HCT116 (cell line): ENCODE data around the gene STK32C.

Experiments
- ATF3 ChIP-seq: IDR thresholded peaks from 2 replicates; pipeline ENCODE4 v1.6.1; 2012
- CEBPB ChIP-seq: IDR thresholded peaks from 2 replicates; pipeline ENCODE4 v1.6.1; 2012; ENCODE audit warnings: low read depth
- CTCF ChIP-seq, 3 experiments: fragments of 200-600 bp in 1 of 3; sonication (generic) in 1 of 3; IDR thresholded peaks in 2 of 3; conservative IDR thresholded peaks in 1 of 3; 2 replicates each; pipeline ENCODE4 v1.5.1; 2012 to 2017; ENCODE audit warnings: low read depth in 2 of 3, low read length in 2 of 3, antibody characterized with exemption in 1 of 3, borderline replicate concordance in 1 of 3, control low read depth in 1 of 3, mild to moderate bottlenecking in 1 of 3, mixed read lengths in 1 of 3, mixed run types in 1 of 3, moderate library complexity in 1 of 3; ENCODE audit not compliant: insufficient read depth in 1 of 3
- EGR1 ChIP-seq: IDR thresholded peaks from 2 replicates; pipeline ENCODE4 v1.6.1; 2012; ENCODE audit warnings: low read depth
- EZH2 ChIP-seq: fragments of 200-600 bp; sonication (generic); IDR thresholded peaks from 2 replicates; pipeline ENCODE4 v1.6.1; 2017; ENCODE audit warnings: antibody characterized with exemption, mixed run types
- EZH2phosphoT487 ChIP-seq: fragments of 200-600 bp; IDR thresholded peaks from 2 replicates; pipeline ENCODE4 v1.6.1; 2018; ENCODE audit warnings: antibody characterized with exemption, borderline replicate concordance
- MAX ChIP-seq: IDR thresholded peaks from 2 replicates; pipeline ENCODE4 v1.6.1; 2012
- POLR2A ChIP-seq: IDR thresholded peaks from 2 replicates; pipeline ENCODE4 v1.7.0; 2011; ENCODE audit warnings: borderline replicate concordance; ENCODE audit not compliant: insufficient read depth, insufficient read length; ENCODE audit errors: extremely low read depth
- POLR2AphosphoS5 ChIP-seq: IDR thresholded peaks from 2 replicates; pipeline ENCODE4 v1.6.1; 2011; ENCODE audit warnings: mild to moderate bottlenecking, low read depth, low read length, moderate library complexity
- REST ChIP-seq: IDR thresholded peaks from 2 replicates; pipeline ENCODE4 v1.6.1; 2012; ENCODE audit warnings: low read depth
- SIN3A ChIP-seq: IDR thresholded peaks from 2 replicates; pipeline ENCODE4 v1.6.1; 2012; ENCODE audit warnings: low read depth
- TCF7L2 ChIP-seq: IDR thresholded peaks from 2 replicates; pipeline ENCODE4 v1.7.0; 2011; ENCODE audit warnings: borderline replicate concordance, inconsistent platforms; ENCODE audit not compliant: insufficient read depth, insufficient read length; ENCODE audit errors: extremely low read depth
- ZFX ChIP-seq: fragments of 450-650 bp; IDR thresholded peaks from 2 replicates; pipeline ENCODE4 v1.6.1; 2017

GRCh38 chr10:132275426-132276178 lies 32.1 kb downstream of the STK32C start:
- no peak for TF ChIP-seq CTCF (IDR thresholded peaks at IDR 0.05 in 2 of 3, conservative IDR thresholded peaks at IDR 0.05 in 1 of 3; ENCODE audit: borderline replicate concordance in 1 of 3, insufficient read depth in 1 of 3, low read depth in 2 of 3, low read length in 2 of 3)
- TF ChIP-seq ZFX = no peak
- no peak for TF ChIP-seq MAX
- no peak for TF ChIP-seq EZH2phosphoT487
- TF ChIP-seq ATF3 = no peak
- no peak for TF ChIP-seq EZH2
- TF ChIP-seq EGR1 = no peak
- no peak for TF ChIP-seq TCF7L2
- no peak for TF ChIP-seq REST
- TF ChIP-seq POLR2A = no peak
- no peak for TF ChIP-seq CEBPB
- no peak for TF ChIP-seq SIN3A
- TF ChIP-seq POLR2AphosphoS5 = no peak
